Colon (tissue), 2 donors: ENCODE results near the gene HEY2.

Experiments
- FAIRE-seq: peaks from 2 replicates; lab custom pipeline; 2012; peaks lifted over from hg19 to GRCh38; lab: Jason Lieb, UNC
- donor health status: control.
- donor health status: control.

HEY2 gene

GRCh38 chr6:125745281-125746018, 4.0 kb upstream of the HEY2 start:
- FAIRE-seq: no peak

- no peak for FAIRE-seq
Observed at GRCh38 chr6:125746019-125746414, 3.4 kb upstream of the HEY2 start.

- FAIRE-seq: no peak
Observed at GRCh38 chr6:125746731-125747588, 2.5 kb upstream of the HEY2 start.

DNA sequence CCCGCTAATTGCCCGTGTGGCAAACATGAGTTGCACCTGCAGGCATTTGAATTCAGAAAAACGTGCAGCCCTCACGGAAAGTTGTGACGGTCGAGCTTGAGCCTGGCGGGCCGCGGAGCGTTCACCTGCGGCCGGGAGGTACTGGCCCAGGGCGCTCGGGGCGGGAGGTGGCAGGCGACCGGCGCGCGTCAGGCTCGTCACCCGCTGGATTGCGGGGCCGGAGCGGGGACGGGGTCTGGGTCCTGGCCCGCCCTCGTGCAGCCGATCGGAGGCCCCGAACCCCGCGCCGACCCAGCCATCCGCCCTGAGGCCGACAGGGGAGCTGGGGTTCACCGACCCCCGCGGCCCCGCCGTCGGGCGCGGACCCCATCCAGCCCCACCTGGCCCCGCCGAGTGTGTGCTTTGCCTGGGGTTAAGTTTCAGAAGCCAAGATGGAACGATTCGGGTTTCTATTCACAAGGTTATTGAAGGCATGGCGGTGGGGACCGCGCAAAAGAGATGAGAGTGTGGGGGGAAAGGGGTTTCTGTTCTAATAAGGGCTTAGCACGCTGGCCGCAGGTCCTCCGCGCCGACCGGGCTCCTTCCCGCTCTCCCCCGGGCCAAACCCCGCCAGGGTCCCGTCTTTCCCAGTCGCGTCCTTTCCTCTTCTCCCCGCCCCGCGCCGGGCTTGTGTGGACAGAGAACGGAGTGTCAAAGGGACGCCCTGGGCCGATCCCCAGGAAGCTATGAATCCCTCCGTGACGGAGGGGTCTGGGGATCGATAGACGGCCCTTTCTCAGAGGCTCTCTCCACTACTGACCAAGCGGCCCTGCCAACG, 1.6 kb upstream of the HEY2 start:
- no peak for FAIRE-seq

- FAIRE-seq: no peak
Observed at GRCh38 chr6:125748406-125749172, 843 bp upstream of the HEY2 start.

DNA sequence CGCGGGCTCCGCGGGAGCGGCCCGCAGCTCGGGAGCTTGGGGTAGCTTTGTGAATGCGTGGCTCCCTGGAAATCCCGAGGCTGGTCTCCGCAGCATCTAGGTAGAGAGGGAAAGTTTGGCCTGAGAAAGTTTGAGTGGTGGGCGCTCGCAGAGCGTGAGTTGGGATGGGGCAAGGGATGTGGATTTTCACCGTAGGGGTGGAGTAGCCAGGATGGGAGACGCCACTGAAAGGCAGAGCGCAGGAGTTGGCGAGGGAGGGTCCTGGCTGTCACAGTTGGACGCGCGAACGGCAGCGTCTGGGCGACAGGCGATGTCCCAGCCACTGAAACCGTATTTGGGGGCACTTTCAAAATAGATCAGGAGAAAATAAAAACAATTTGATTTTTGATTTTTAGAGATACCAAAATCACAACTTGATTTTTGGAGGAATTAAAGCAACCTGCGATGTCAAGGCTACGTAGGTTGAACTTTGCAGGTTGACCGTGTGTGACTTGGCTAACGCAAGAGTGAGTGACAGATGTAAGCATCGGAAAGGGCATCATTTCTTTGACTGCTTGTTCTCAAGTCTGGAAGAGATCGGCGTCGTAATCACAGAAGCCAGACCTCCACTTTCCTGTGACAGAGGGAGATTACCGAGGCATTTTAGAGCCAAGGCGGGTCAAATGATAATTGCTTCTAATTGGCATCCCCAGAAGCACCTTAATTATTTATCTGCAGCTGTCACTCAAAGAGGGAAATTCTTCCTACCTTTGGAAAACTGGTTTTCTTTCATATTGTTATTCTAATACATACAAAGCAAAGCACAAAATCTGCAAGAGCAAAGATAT, 646 bp downstream of the HEY2 start:
- no peak for FAIRE-seq

DNA sequence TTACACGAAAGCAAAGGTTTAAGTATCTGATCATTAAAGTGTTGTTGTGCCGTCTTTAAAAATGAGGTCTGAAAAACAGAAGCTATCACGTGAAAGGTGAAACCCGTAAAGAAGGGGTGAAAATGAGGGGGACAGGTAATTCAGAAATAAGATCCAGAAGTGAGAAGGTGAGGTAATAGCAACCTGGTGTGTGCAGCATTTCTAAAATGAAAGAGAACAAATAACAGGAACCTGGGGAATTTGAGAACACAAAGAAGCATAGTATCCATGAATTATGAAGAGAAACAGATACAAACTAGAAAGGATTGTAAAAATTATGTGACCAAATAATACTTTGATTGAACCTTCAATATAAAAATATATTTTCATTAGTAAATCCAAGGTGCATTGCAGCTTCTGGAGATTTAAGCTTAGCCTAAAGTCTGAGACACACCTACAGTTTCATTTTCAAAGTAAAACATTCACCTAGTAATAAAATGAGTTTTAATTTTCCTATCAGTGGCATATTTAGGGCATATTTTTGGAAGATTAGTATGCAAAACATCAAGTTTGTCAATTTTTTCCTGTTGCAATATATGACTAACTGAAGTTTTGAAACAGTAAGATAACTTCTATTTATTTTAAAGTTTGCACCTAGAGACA, 1.4 kb downstream of the HEY2 start:
- no peak for FAIRE-seq

DNA sequence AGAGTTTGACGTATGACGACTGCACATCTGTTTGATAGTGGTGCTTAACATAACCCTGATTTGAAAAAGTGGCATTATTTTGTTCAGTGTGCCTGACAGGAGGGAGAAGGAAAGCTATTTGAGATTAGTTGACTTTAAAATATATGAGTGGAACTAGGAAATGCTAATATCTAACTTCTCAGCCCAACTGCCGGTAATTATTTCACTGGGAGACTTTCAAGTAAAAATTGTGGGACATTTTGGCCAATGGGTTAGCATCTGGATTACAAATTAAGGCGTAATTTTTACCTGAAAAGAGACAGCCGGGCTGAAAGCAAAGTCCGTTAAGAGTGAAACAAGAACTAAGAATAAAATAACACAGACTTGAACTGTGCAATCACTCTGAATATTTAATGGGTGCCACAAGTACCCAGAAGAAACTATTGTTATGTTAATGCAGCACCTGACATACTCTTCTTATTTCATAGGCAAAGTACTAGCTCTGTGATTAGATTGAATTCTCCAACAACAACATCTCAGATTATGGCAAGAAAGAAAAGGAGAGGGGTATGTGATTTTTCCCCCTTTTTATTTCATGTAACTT, 2.0 kb downstream of the HEY2 start:
- no peak for FAIRE-seq

GRCh38 chr6:125752773-125753172, 3.3 kb downstream of the HEY2 start:
- FAIRE-seq: no peak

- no peak for FAIRE-seq
Observed at GRCh38 chr6:125753218-125753936, 3.9 kb downstream of the HEY2 start.

DNA sequence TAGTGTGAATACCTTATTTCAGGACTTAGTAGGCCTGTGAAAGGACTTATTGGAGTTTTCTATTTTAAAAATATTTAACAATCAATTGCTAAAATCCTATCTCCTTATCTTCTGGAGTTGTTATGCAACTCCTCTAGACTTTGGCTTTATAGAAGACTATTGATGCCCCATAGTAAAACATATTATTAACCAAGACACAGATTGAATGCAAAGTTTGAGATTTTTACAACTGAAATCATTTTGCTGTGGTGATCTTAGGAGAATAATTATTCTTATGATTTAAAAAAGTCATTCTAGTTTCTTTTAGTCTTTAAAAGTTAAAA, 4.5 kb downstream of the HEY2 start:
- FAIRE-seq: no peak

- no peak for FAIRE-seq
Observed at GRCh38 chr6:125754566-125754965, 5.1 kb downstream of the HEY2 start.

DNA sequence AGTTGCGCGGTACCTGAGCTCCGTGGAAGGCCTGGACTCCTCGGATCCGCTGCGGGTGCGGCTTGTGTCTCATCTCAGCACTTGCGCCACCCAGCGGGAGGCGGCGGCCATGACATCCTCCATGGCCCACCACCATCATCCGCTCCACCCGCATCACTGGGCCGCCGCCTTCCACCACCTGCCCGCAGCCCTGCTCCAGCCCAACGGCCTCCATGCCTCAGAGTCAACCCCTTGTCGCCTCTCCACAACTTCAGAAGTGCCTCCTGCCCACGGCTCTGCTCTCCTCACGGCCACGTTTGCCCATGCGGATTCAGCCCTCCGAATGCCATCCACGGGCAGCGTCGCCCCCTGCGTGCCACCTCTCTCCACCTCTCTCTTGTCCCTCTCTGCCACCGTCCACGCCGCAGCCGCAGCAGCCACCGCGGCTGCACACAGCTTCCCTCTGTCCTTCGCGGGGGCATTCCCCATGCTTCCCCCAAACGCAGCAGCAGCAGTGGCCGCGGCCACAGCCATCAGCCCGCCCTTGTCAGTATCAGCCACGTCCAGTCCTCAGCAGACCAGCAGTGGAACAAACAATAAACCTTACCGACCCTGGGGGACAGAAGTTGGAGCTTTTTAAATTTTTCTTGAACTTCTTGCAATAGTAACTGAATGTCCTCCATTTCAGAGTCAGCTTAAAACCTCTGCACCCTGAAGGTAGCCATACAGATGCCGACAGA, 9.9 kb downstream of the HEY2 start:
- no peak for FAIRE-seq

DNA sequence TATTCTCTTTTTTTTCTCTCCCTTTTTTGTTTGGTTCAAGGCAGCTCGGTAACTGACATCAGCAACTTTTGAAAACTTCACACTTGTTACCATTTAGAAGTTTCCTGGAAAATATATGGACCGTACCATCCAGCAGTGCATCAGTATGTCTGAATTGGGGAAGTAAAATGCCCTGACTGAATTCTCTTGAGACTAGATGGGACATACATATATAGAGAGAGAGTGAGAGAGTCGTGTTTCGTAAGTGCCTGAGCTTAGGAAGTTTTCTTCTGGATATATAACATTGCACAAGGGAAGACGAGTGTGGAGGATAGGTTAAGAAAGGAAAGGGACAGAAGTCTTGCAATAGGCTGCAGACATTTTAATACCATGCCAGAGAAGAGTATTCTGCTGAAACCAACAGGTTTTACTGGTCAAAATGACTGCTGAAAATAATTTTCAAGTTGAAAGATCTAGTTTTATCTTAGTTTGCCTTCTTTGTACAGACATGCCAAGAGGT, 10.6 kb downstream of the HEY2 start:
- no peak for FAIRE-seq

DNA sequence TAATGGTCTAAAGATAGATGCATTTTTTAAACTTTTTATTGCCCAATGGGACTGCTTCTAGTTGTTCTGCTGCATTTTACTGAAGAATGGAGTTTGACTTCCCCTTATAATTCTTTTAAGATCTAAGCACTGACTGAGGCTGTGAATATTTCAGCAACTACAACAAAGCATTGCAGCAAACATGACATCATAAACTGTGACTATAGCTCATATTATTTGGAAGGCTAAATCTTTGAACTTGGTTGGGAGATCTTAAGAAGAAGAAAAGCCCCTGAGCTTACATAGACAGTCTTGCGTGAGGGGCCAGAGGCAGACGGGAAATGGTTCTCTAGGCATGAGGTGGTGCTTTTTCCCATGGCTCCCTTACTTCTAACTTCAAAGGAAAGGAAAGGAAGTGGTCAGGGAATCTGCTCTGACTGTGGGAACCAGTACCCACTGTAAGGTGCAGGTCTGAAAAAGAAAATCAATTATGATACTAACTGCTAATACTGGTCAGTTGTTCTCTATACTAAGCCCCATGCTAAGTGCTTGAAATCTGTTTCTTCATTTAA, 14.8 kb downstream of the HEY2 start:
- FAIRE-seq: no peak

DNA sequence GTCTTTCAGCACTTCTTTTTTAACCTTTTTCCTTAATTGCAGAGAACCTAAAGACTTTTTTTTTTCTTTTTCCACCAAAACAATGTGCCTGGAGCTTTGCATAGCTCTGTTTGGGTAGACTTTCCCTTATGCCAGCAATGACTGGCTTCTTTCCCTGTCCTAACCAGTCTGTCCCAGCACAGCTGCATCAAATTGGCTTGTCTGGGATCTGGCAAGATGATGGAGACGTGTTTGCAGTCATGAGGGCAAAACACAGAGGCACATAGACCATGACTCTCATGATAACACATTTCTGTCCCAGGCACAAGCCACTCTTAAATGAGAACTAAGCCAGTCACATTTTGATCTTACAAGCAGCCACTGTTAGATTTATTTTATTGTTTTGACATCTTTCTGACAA, 16.5 kb downstream of the HEY2 start:
- no peak for FAIRE-seq

DNA sequence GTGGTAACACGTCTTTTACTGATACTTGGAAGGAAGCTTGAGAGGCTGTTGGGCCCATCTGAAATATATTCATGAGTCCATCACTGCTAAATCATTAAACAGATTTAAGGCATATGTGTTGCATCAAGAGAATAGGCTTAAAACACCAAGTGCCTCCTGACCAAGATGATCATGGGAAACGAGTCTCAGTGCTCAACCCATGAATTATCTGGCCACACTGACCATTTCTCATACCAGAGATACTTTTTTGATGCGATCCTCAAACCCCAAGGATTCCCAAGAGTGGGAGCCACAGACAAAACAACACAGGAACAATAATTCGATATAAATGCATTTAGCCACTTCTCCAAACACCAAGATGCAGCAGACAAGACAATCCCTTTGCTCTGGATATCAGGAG, 17.2 kb downstream of the HEY2 start:
- FAIRE-seq: no peak

DNA sequence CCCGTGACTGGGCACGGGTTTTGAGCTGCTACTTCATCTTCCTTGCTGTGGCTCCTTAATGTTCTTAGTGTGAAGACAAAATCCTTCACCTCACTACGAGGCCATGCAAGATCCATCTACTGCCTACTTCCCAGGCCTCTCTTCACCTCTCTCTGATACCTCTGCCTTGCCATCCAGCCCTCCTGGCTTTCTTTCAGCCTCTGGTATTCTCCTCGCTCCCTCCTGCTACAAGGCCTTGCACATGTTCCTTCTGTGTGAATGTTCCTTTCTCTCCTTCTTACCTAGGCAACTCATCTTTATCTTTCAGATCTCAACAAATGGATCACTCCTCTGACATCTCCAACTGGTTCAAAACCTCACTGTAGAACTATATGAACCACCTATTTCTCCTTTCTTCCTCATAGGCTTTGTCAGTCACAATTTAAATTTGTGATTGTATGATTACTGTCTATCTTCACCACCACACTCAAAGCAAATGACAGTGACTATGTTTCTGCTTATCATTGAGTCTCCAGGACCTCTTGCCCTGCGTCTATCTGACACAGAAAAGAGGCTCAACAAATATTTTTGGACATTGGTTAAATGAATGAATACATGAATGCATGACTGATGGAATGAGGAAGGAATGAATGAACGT, 19.8 kb downstream of the HEY2 start:
- FAIRE-seq: no peak
